OCI-LY7 (cell line): ENCODE data around the gene UBE2E1. TPM values are rescaled to one million over a fixed set of nuclear protein-coding genes. Genes with fewer than 3 reads are reported as not detected.
"Not testable (repeated sequence)": the region's sequence is repeated elsewhere in the genome, so short reads cannot be mapped to it uniquely, and the experiment has no call there.

ENCODE experiments used
- BruUV-seq: library from RNA; stranded (reverse); fragments of 400-500 nt; replicated peaks from 2 replicates; lab custom pipeline; 2021; lab: Mats Ljungman, UMichigan
- CTCF ChIA-PET: fragments of 300-600 bp; sonication (Branson Sonifier 250); formaldehyde crosslinking; loops from one replicate; lab custom pipeline; 2022; ENCODE audit warnings: antibody characterized with exemption; ENCODE audit not compliant: unreplicated experiment; lab: Charles Lee
- POLR2A ChIA-PET: fragments of 300-600 bp; sonication (Branson Sonifier 250); formaldehyde crosslinking; loops from one replicate; lab custom pipeline; 2022; ENCODE audit warnings: antibody characterized with exemption; lab: Charles Lee
- DNase-seq: peaks from one replicate; pipeline ENCODE4 v3.0.0-alpha.2; 2015; ENCODE audit warnings: low spot score
- H2AFZ ChIP-seq: fragments of 200-600 bp; sonication (generic), shearing (Covaris generic); 2 replicates; pipeline ENCODE4 v1.6.1; 2014; ENCODE audit warnings: mild to moderate bottlenecking, antibody characterized with exemption, low read length, moderate library complexity
- H3K27ac ChIP-seq: fragments of 200-600 bp; sonication (generic); 2 replicates; pipeline ENCODE4 v1.5.1; 2014; ENCODE audit warnings: mixed run types, low read depth, mild to moderate bottlenecking, moderate library complexity, low read length, inconsistent platforms; ENCODE audit not compliant: poor library complexity, severe bottlenecking
- H3K36me3 ChIP-seq: fragments of 200-600 bp; sonication (generic); 2 replicates; pipeline ENCODE4 v1.6.1; 2014; ENCODE audit warnings: mild to moderate bottlenecking, antibody characterized with exemption, low read length, moderate library complexity, mixed read lengths; ENCODE audit not compliant: insufficient read depth
- H3K4me1 ChIP-seq: fragments of 200-600 bp; sonication (generic); 2 replicates; pipeline ENCODE4 v1.5.1; 2014; ENCODE audit warnings: mild to moderate bottlenecking, low read length; ENCODE audit not compliant: insufficient read depth, poor library complexity, severe bottlenecking
- H3K4me2 ChIP-seq: fragments of 200-600 bp; sonication (generic); 2 replicates; pipeline ENCODE4 v1.6.1; 2014; ENCODE audit warnings: mild to moderate bottlenecking, low read length
- H3K4me3 ChIP-seq: fragments of 200-600 bp; sonication (generic); 2 replicates; pipeline ENCODE4 v1.5.1; 2014; ENCODE audit warnings: mild to moderate bottlenecking, low read depth, low read length; ENCODE audit not compliant: poor library complexity, severe bottlenecking
- H3K79me2 ChIP-seq: fragments of 200-600 bp; sonication (generic); 2 replicates; pipeline ENCODE4 v1.6.1; 2016; ENCODE audit warnings: low read depth, mild to moderate bottlenecking, low read length, moderate library complexity, mixed read lengths; ENCODE audit not compliant: insufficient read depth
- H3K9me2 ChIP-seq: fragments of 200-600 bp; sonication (generic); 2 replicates; pipeline ENCODE4 v1.6.1; 2016; ENCODE audit warnings: mild to moderate bottlenecking, low read length, mixed read lengths; ENCODE audit not compliant: insufficient read depth
- H3K9me3 ChIP-seq: fragments of 200-600 bp; sonication (generic); 2 replicates; pipeline ENCODE4 v1.6.1; 2014; ENCODE audit warnings: mild to moderate bottlenecking, mixed run types, low read length, mixed read lengths
- H4K20me1 ChIP-seq: fragments of 200-600 bp; sonication (generic); 2 replicates; pipeline ENCODE4 v1.6.1; 2014; ENCODE audit warnings: mild to moderate bottlenecking, antibody characterized with exemption, low read length, moderate library complexity, mixed read lengths; ENCODE audit not compliant: insufficient read depth
- CTCF ChIP-seq: fragments of 200-600 bp; sonication (generic); conservative IDR thresholded peaks from 2 replicates; pipeline ENCODE4 v1.5.1; 2014; ENCODE audit warnings: mild to moderate bottlenecking, antibody characterized with exemption, low read length, moderate library complexity, mixed read lengths
- EZH2phosphoT487 ChIP-seq: fragments of 200-600 bp; sonication (generic); IDR thresholded peaks from 2 replicates; pipeline ENCODE4 v1.6.1; 2018; ENCODE audit warnings: low read depth, borderline replicate concordance, mild to moderate bottlenecking, mixed run types, antibody characterized with exemption, low read length, moderate library complexity, mixed read lengths
- intact Hi-C: fragments of 100-400 bp; cut with micrococcal nuclease; formaldehyde crosslinking; loops from one replicate; pipeline ENCODE4 v1.10.0; 2022; ENCODE audit not compliant: unreplicated experiment
- total RNA-seq, 2 experiments: library from RNA; depleted of rRNA in 1 of 2; stranded (reverse); fragments of >200 nt in 1 of 2; shearing (Covaris generic) in 1 of 2; gene quantifications; 2 replicates each; pipeline ENCODE4 v1.2.3, GENCODE V29; 2014 to 2022

The UBE2E1 gene
- total RNA-seq, 2 experiments from 2014 or later = 126 to 142 TPM

GRCh38 chr3:23867838-23868237 is 62.1 kb downstream of the UBE2E1 start:
- Histone ChIP-seq H3K79me2 (peaks cover 31% of the 10 kb centered on the region; the same call in 1 of the 2 replicates), H3K4me1 (peaks cover 29% of the 10 kb centered on the region), H2AFZ (no peak overlapping the region), H3K4me3 (no peak overlapping the region), H3K9me2 (no peaks in the 10 kb centered on the region), H3K36me3 (peaks cover 5% of the 10 kb centered on the region; the same call in 1 of the 2 replicates), H3K27ac (no peak overlapping the region), H3K9me3 (no peaks in the 10 kb centered on the region), H4K20me1 (0 out of 2 replicates have a peak, but pooled peaks cover 11% of the 10 kb centered on the region), H3K4me2 (peak overlapping the region; percentile 25; the same call in 1 of the 2 replicates)
- TSS peak; percentile 28 for BruUV-seq
- CTCF ChIA-PET = no interaction called here
- DNase-seq = no peak
- TF ChIP-seq CTCF (no peak), EZH2phosphoT487 (no peak)
- intact Hi-C loops = loop anchor here (2.0 kb wide), 1 partner anchor 59 kb away; no protein-coding TSS in a partner anchor
- POLR2A ChIA-PET = no interaction called here

- Histone ChIP-seq H3K79me2 (peaks cover 35% of the 10 kb centered on the region; the same call in 1 of the 2 replicates), H3K27ac (no peak overlapping the region), H3K9me2 (no peaks in the 10 kb centered on the region), H3K36me3 (no peaks in the 10 kb centered on the region), H2AFZ (no peak overlapping the region), H3K4me3 (no peak overlapping the region), H3K4me2 (no peak overlapping the region), H3K9me3 (no peaks in the 10 kb centered on the region), H3K4me1 (peaks cover 28% of the 10 kb centered on the region), H4K20me1 (0 out of 2 replicates have a peak, but pooled peaks cover 11% of the 10 kb centered on the region)
- no TSS peak for BruUV-seq
- no peak for TF ChIP-seq EZH2phosphoT487
- TF ChIP-seq CTCF = no peak
- CTCF ChIA-PET = interaction anchor here (0.6 kb wide), 1 partner anchor 1239 kb away, joined by 3 read pairs; no protein-coding TSS in a partner anchor
- intact Hi-C loops = no loop called here
- DNase-seq = no peak
- POLR2A ChIA-PET = interaction anchor here (0.6 to 1.4 kb wide), 10 partner anchors 9 to 277 kb away, joined by 3 to 16 read pairs (median 3); no protein-coding TSS in a partner anchor
Observed at GRCh38 chr3:23869977-23870662, 64.4 kb downstream of the UBE2E1 start.

GRCh38 chr3:23870663-23871043 is 64.9 kb downstream of the UBE2E1 start:
- H3K4me3 ChIP-seq, CTCF ChIA-PET, H4K20me1 ChIP-seq, H3K9me3 ChIP-seq, H3K36me3 ChIP-seq, H3K4me2 ChIP-seq, H3K27ac ChIP-seq, BruUV-seq, DNase-seq, H3K9me2 ChIP-seq, intact Hi-C loops, H2AFZ ChIP-seq: not testable (repeated sequence)
- peaks cover 23% of the 10 kb centered on the region for H3K4me1 ChIP-seq
- POLR2A ChIA-PET = interaction anchor here (0.6 to 1.2 kb wide), 2 partner anchors 24 to 66 kb away, joined by 3 read pairs; no protein-coding TSS in a partner anchor
- peaks cover 39% of the 10 kb centered on the region; the same call in 1 of the 2 replicates for H3K79me2 ChIP-seq

- H3K9me3 ChIP-seq, H3K4me3 ChIP-seq, CTCF ChIA-PET, H3K27ac ChIP-seq, intact Hi-C loops, H3K36me3 ChIP-seq, DNase-seq, H2AFZ ChIP-seq, H4K20me1 ChIP-seq, H3K9me2 ChIP-seq, BruUV-seq, POLR2A ChIA-PET, H3K4me2 ChIP-seq: not testable (repeated sequence)
- peaks cover 16% of the 10 kb centered on the region for H3K4me1 ChIP-seq
- peaks cover 39% of the 10 kb centered on the region; the same call in 1 of the 2 replicates for H3K79me2 ChIP-seq
Observed at GRCh38 chr3:23871361-23871760, 65.6 kb downstream of the UBE2E1 start.
